ENCODE data around the gene CCDC90B. TPM values are rescaled to one million over a fixed set of nuclear protein-coding genes. Genes with fewer than 3 reads are reported as not detected.

Gene CCDC90B
- total RNA-seq = 29.9 and 36.0 TPM in 2 replicates

GRCh38 chr11:83285771-83286528, at the start of gene CCDC90B:
Gene CCDC90B (minus strand): TSS chr11:83286367. CDS start chr11:83285972, 395 bp downstream.

Other genes with a start within 250 kb of the CCDC90B start
- gene RAB30, start 214.5 kb downstream of the CCDC90B start, total RNA-seq = 2.4 and 3.7 TPM in 2 replicates
- 10.9 and 22.1 TPM in 2 replicates for gene PCF11, start 129.2 kb downstream of the CCDC90B start, total RNA-seq
- gene ANKRD42, start 92.7 kb downstream of the CCDC90B start, total RNA-seq = 3.7 and 5.7 TPM in 2 replicates

Data from mesangial cell (primary cell).